Ectodermal cell (in vitro differentiated cells): ENCODE measurements around the gene CUL4A. TPM values are rescaled to one million over a fixed set of nuclear protein-coding genes. Genes with fewer than 3 reads are reported as not detected.
"Not testable (repeated sequence)": the region's sequence is repeated elsewhere in the genome, so short reads cannot be mapped to it uniquely, and the experiment has no call there.

Experiments
- H3K27ac ChIP-seq: 2 replicates; pipeline ENCODE4 v1.7.0; 2013; ENCODE audit warnings: mild to moderate bottlenecking, low read depth, low read length; ENCODE audit not compliant: insufficient read depth, poor library complexity, severe bottlenecking
- H3K27me3 ChIP-seq: 2 replicates; pipeline ENCODE4 v1.7.0; 2013; ENCODE audit warnings: mild to moderate bottlenecking, low read length; ENCODE audit not compliant: insufficient read depth, control insufficient read depth, poor library complexity, severe bottlenecking
- H3K36me3 ChIP-seq: one replicate; pipeline ENCODE4 v1.7.0; 2013; ENCODE audit warnings: low read length; ENCODE audit not compliant: control insufficient read depth, insufficient read depth
- H3K4me1 ChIP-seq: one replicate; pipeline ENCODE4 v1.7.0; 2013; ENCODE audit warnings: low read length; ENCODE audit not compliant: control insufficient read depth, insufficient read depth
- H3K4me3 ChIP-seq: 2 replicates; pipeline ENCODE4 v1.7.0; 2013; ENCODE audit warnings: low read depth, low read length, control low read depth; ENCODE audit not compliant: insufficient read depth
- H3K9me3 ChIP-seq: 2 replicates; pipeline ENCODE4 v1.7.0; 2013; ENCODE audit warnings: mild to moderate bottlenecking, low read length, moderate library complexity; ENCODE audit not compliant: control insufficient read depth
- WGBS, 2 experiments: methylation state at CpG; one replicate each; pipeline ENCODE4 v1.1.7; 2013; ENCODE audit warnings: missing lambda C conversion rate in 2 of 2; 5-methylcytosine and 5-hydroxymethylcytosine counted together
- polyA plus RNA-seq, 4 experiments: library from polyadenylated mRNA; stranded (reverse); fragments of 50-300 nt; gene quantifications; one replicate each; pipeline ENCODE4 v1.2.3, GENCODE V29; 2013

The CUL4A gene
- polyA plus RNA-seq (2013, experiment 1 of 4), result 92.1 TPM
- polyA plus RNA-seq (2013, experiment 2 of 4), result 93.2 TPM
- polyA plus RNA-seq (2013, experiment 3 of 4), result 72.2 TPM
- polyA plus RNA-seq (2013, experiment 4 of 4), result 79.4 TPM

- peak within 1 kb of the TSS; percentile 99 for H3K4me3 ChIP-seq
- H3K4me1 ChIP-seq, result peaks cover 3% of the 10 kb centered on the region
- peak within 1 kb of the TSS; percentile 97 for H3K27ac ChIP-seq
- H3K9me3 ChIP-seq, result no peaks in the 10 kb centered on the region
- no peaks in the 10 kb centered on the region for H3K36me3 ChIP-seq
- 0% methylated on average over 66 of the region's 66 CpGs for WGBS, 2 experiments
- no peaks in the 10 kb centered on the region for H3K27me3 ChIP-seq
Observed at GRCh38 chr13:113209336-113209758, at the start of gene CUL4A. Gene CUL4A, plus strand, starts transcription at chr13:113209613. Its CDS starts 15 bp downstream, at chr13:113209628.

- H3K36me3 ChIP-seq, result no peaks in the 10 kb centered on the region
- H3K27ac ChIP-seq, result no peak overlapping the region
- H3K4me1 ChIP-seq, result peaks cover 18% of the 10 kb centered on the region
- H3K4me3 ChIP-seq, result no peak overlapping the region
- WGBS, 2 experiments, result 79 to 80% methylated on average over 20 of the region's 20 CpGs
- H3K27me3 ChIP-seq, result peaks cover 5% of the 10 kb centered on the region
- no peaks in the 10 kb centered on the region for H3K9me3 ChIP-seq
Observed at GRCh38 chr13:113159701-113160100, 49.7 kb upstream of the CUL4A start.

DNA sequence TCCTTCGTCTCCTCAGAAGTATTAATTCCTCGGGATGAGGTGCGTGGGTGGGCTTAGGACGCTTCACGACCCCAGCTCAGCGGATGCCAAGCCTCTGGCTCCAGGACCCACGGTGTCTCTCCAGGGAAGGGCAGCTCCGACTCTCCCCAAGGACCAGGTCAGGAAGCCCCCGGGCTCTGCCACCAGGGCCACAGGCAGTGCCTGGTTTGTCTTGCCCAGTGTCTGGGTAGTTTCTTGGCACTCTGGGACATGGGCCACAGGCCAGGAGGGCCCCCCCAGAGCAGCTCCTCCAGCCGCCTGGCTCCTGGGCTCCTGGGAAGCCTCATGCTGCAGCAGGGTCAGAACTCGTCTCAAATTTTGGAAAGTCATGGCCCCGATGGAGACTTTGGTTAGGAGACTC, 48.4 kb upstream of the CUL4A start:
- no peaks in the 10 kb centered on the region for H3K9me3 ChIP-seq
- no peak overlapping the region for H3K27ac ChIP-seq
- H3K27me3 ChIP-seq, result peaks cover 5% of the 10 kb centered on the region
- H3K36me3 ChIP-seq, result no peaks in the 10 kb centered on the region
- no peak overlapping the region for H3K4me3 ChIP-seq
- H3K4me1 ChIP-seq, result peaks cover 18% of the 10 kb centered on the region
- WGBS, 2 experiments, result 85 to 86% methylated on average over 12 of the region's 12 CpGs

- 33 to 36% methylated on average over 16 of the region's 16 CpGs for WGBS, 2 experiments
- Histone ChIP-seq H3K27me3 (peaks cover 5% of the 10 kb centered on the region), H3K36me3 (no peaks in the 10 kb centered on the region), H3K9me3 (no peaks in the 10 kb centered on the region), H3K27ac (no peak overlapping the region), H3K4me1 (peaks cover 18% of the 10 kb centered on the region), H3K4me3 (no peak overlapping the region)
Observed at GRCh38 chr13:113161433-113161832, 48.0 kb upstream of the CUL4A start.

- WGBS, 2 experiments, result 68 to 89% methylated on average over 4 to 5 of the region's 13 CpGs
- not testable (repeated sequence) for H3K27me3 ChIP-seq
Observed at GRCh38 chr13:113161975-113162374, 47.4 kb upstream of the CUL4A start.

GRCh38 chr13:113162783-113163685, 46.4 kb upstream of the CUL4A start:
- Histone ChIP-seq H3K4me3 (no peak overlapping the region), H3K4me1 (peaks cover 18% of the 10 kb centered on the region), H3K9me3 (no peaks in the 10 kb centered on the region), H3K36me3 (no peaks in the 10 kb centered on the region), H3K27ac (no peak overlapping the region), H3K27me3 (peaks cover 5% of the 10 kb centered on the region)
- WGBS, 2 experiments, result 60 to 64% methylated on average over 25 of the region's 25 CpGs

More at GRCh38 chr13:113161975-113162374, 47.4 kb upstream of the CUL4A start:
- not testable (repeated sequence) for H3K4me3 ChIP-seq, H3K9me3 ChIP-seq, H3K36me3 ChIP-seq, H3K27ac ChIP-seq
- peaks cover 18% of the 10 kb centered on the region for H3K4me1 ChIP-seq

- Histone ChIP-seq H3K9me3 (no peaks in the 10 kb centered on the region), H3K36me3 (no peaks in the 10 kb centered on the region), H3K4me1 (peaks cover 6% of the 10 kb centered on the region), H3K27ac (no peak overlapping the region), H3K27me3 (peaks cover 5% of the 10 kb centered on the region), H3K4me3 (no peak overlapping the region)
- WGBS, 2 experiments, result 92 to 93% methylated on average over 12 of the region's 12 CpGs
Observed at GRCh38 chr13:113164492-113164891, 44.9 kb upstream of the CUL4A start.

GRCh38 chr13:113166266-113166665, 43.1 kb upstream of the CUL4A start:
- Histone ChIP-seq H3K9me3 (no peaks in the 10 kb centered on the region), H3K27ac (no peak overlapping the region), H3K4me1 (peaks cover 6% of the 10 kb centered on the region), H3K27me3 (peaks cover 5% of the 10 kb centered on the region), H3K36me3 (no peaks in the 10 kb centered on the region), H3K4me3 (no peak overlapping the region)
- WGBS, 2 experiments, result 96% methylated on average over 10 of the region's 10 CpGs

DNA sequence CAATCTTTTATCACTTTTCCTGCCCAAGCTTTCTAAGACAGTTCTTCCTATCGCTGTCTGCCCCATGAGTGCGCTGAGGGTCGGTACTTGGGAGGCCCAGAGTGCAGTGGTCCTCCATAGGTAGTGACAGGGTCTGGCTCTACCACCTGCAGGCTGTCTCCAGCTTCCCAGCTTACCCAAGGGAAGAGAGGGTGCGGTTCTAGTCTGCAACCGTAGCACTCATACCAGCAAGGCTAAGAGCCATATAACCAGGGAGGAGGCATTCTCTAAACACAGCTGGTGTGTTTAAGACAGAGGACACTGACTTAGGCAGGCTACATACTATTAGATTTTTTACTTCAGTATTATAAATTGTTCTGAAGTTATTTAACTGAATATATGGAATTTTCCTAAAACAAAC, 42.7 kb upstream of the CUL4A start:
- Histone ChIP-seq H3K27me3 (peaks cover 5% of the 10 kb centered on the region), H3K36me3 (no peaks in the 10 kb centered on the region), H3K27ac (no peak overlapping the region), H3K4me3 (no peak overlapping the region), H3K4me1 (peaks cover 6% of the 10 kb centered on the region), H3K9me3 (no peaks in the 10 kb centered on the region)
- 94% methylated on average over 5 of the region's 5 CpGs for WGBS, 2 experiments

GRCh38 chr13:113167155-113167554, 42.3 kb upstream of the CUL4A start:
- no peak overlapping the region for H3K4me3 ChIP-seq
- H3K27ac ChIP-seq, result no peak overlapping the region
- WGBS, 2 experiments, result 95 to 96% methylated on average over 9 to 10 of the region's 10 CpGs
- H3K4me1 ChIP-seq, result peaks cover 6% of the 10 kb centered on the region
- peaks cover 5% of the 10 kb centered on the region for H3K27me3 ChIP-seq
- H3K9me3 ChIP-seq, result no peaks in the 10 kb centered on the region
- H3K36me3 ChIP-seq, result no peaks in the 10 kb centered on the region
